ENCODE results near the gene MVB12B.

MVB12B gene

GRCh38 chr9:126516936-126517832 is 190.6 kb downstream of the MVB12B start:
- peaks cover 98% of the 10 kb centered on the region for H3K79me2 ChIP-seq (ENCODE audit: insufficient read depth, low read length)
- peaks cover 33% of the 10 kb centered on the region for H3K4me1 ChIP-seq (ENCODE audit: insufficient read depth, low read length, poor library complexity, severe bottlenecking)
- no peaks in the 10 kb centered on the region for H3K27me3 ChIP-seq (ENCODE audit: insufficient read depth, low read length, poor library complexity, severe bottlenecking)
- peak overlapping the region; percentile 86 for H3K4me2 ChIP-seq (ENCODE audit: low read depth, low read length, poor library complexity, severe bottlenecking)
- peak overlapping the region; percentile 66 for H3K9ac ChIP-seq (ENCODE audit: low read depth, low read length, poor library complexity, severe bottlenecking)
- no peak for TF ChIP-seq EZH2phosphoT487 (IDR thresholded peaks at IDR 0.05; ENCODE audit: borderline replicate concordance)
- TF ChIP-seq, protein P1, sequence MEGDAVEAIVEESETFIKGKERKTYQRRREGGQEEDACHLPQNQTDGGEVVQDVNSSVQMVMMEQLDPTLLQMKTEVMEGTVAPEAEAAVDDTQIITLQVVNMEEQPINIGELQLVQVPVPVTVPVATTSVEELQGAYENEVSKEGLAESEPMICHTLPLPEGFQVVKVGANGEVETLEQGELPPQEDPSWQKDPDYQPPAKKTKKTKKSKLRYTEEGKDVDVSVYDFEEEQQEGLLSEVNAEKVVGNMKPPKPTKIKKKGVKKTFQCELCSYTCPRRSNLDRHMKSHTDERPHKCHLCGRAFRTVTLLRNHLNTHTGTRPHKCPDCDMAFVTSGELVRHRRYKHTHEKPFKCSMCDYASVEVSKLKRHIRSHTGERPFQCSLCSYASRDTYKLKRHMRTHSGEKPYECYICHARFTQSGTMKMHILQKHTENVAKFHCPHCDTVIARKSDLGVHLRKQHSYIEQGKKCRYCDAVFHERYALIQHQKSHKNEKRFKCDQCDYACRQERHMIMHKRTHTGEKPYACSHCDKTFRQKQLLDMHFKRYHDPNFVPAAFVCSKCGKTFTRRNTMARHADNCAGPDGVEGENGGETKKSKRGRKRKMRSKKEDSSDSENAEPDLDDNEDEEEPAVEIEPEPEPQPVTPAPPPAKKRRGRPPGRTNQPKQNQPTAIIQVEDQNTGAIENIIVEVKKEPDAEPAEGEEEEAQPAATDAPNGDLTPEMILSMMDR (conservative IDR thresholded peaks at IDR 0.05; ENCODE audit: low read length): no peak
- peaks cover 18% of the 10 kb centered on the region for H4K20me1 ChIP-seq (ENCODE audit: insufficient read depth, low read length, poor library complexity, severe bottlenecking)
- peak overlapping the region; percentile 60 for H2AFZ ChIP-seq (ENCODE audit: low read length)
- peak overlapping the region; percentile 78 for H3K4me3 ChIP-seq (ENCODE audit: low read length, poor library complexity, severe bottlenecking)
- peaks cover 4% of the 10 kb centered on the region; the same call in 1 of the 2 replicates for H3F3A ChIP-seq (ENCODE audit: low read depth)
- no peaks in the 10 kb centered on the region for H3K9me2 ChIP-seq (replicated peaks; ENCODE audit: low read depth, low read length)
- H3K36me3 ChIP-seq (ENCODE audit: insufficient read depth, low read length): no peaks in the 10 kb centered on the region
- H3K9me3 ChIP-seq (ENCODE audit: insufficient read depth, low read depth, low read length): no peaks in the 10 kb centered on the region

- H3K4me1 ChIP-seq (ENCODE audit: insufficient read depth, low read length, poor library complexity, severe bottlenecking): peaks cover 38% of the 10 kb centered on the region
- H2AFZ ChIP-seq (ENCODE audit: low read length): peak overlapping the region; percentile 60; the same call in 1 of the 2 replicates
- H3K36me3 ChIP-seq (ENCODE audit: insufficient read depth, low read length): no peaks in the 10 kb centered on the region
- peak overlapping the region; percentile 66 for H3K9ac ChIP-seq (ENCODE audit: low read depth, low read length, poor library complexity, severe bottlenecking)
- H3K4me3 ChIP-seq (ENCODE audit: low read length, poor library complexity, severe bottlenecking): peak overlapping the region; percentile 78
- H3K79me2 ChIP-seq (ENCODE audit: insufficient read depth, low read length): peaks cover 98% of the 10 kb centered on the region
- no peaks in the 10 kb centered on the region for H3K9me3 ChIP-seq (ENCODE audit: insufficient read depth, low read depth, low read length)
- H3K4me2 ChIP-seq (ENCODE audit: low read depth, low read length, poor library complexity, severe bottlenecking): peak overlapping the region; percentile 86
- H3K27me3 ChIP-seq (ENCODE audit: insufficient read depth, low read length, poor library complexity, severe bottlenecking): no peaks in the 10 kb centered on the region
- no peak for TF ChIP-seq EZH2phosphoT487 (IDR thresholded peaks at IDR 0.05; ENCODE audit: borderline replicate concordance)
- TF ChIP-seq, protein P1 (conservative IDR thresholded peaks at IDR 0.05; ENCODE audit: low read length): no peak
- H3F3A ChIP-seq (ENCODE audit: low read depth): peaks cover 4% of the 10 kb centered on the region; the same call in 1 of the 2 replicates
- H3K9me2 ChIP-seq (replicated peaks; ENCODE audit: low read depth, low read length): no peaks in the 10 kb centered on the region
- H4K20me1 ChIP-seq (ENCODE audit: insufficient read depth, low read length, poor library complexity, severe bottlenecking): peaks cover 14% of the 10 kb centered on the region
These were observed 191.3 kb downstream of the MVB12B start for GRCh38 chr9:126517833-126518356.

- Histone ChIP-seq H3K9ac (ENCODE audit: low read depth, low read length, poor library complexity, severe bottlenecking) (no peak overlapping the region), H3K79me2 (ENCODE audit: insufficient read depth, low read length) (peaks cover 98% of the 10 kb centered on the region)
These were observed 192.1 kb downstream of the MVB12B start for GRCh38 chr9:126518763-126519162.

More at GRCh38 chr9:126518763-126519162, 192.1 kb downstream of the MVB12B start:
- peak overlapping the region; percentile 86 for H3K4me2 ChIP-seq (ENCODE audit: low read depth, low read length, poor library complexity, severe bottlenecking)
- no peaks in the 10 kb centered on the region for H3K9me2 ChIP-seq (replicated peaks; ENCODE audit: low read depth, low read length)
- no peaks in the 10 kb centered on the region for H3K27me3 ChIP-seq (ENCODE audit: insufficient read depth, low read length, poor library complexity, severe bottlenecking)
- peaks cover 14% of the 10 kb centered on the region for H4K20me1 ChIP-seq (ENCODE audit: insufficient read depth, low read length, poor library complexity, severe bottlenecking)
- H3K4me3 ChIP-seq (ENCODE audit: low read length, poor library complexity, severe bottlenecking): no peak overlapping the region
- TF ChIP-seq, protein P1 (conservative IDR thresholded peaks at IDR 0.05; ENCODE audit: low read length): no peak
- TF ChIP-seq EZH2phosphoT487 (IDR thresholded peaks at IDR 0.05; ENCODE audit: borderline replicate concordance): no peak
- H3F3A ChIP-seq (ENCODE audit: low read depth): peaks cover 4% of the 10 kb centered on the region; the same call in 1 of the 2 replicates
- H3K9me3 ChIP-seq (ENCODE audit: insufficient read depth, low read depth, low read length): no peaks in the 10 kb centered on the region
- H3K4me1 ChIP-seq (ENCODE audit: insufficient read depth, low read length, poor library complexity, severe bottlenecking): peaks cover 47% of the 10 kb centered on the region
- no peaks in the 10 kb centered on the region for H3K36me3 ChIP-seq (ENCODE audit: insufficient read depth, low read length)
- H2AFZ ChIP-seq (ENCODE audit: low read length): no peak overlapping the region

Data from Loucy (cell line).